Liver (tissue), 9 donors: ENCODE results near the gene B3GNT5. TPM values are rescaled to one million over a fixed set of nuclear protein-coding genes. Genes with fewer than 3 reads are reported as not detected.

Source experiments
- DNase-seq: peaks from one replicate; pipeline ENCODE4 v3.0.0-alpha.2; 2017; ENCODE audit warnings: low spot score
- H3K27ac ChIP-seq, 2 donors: one replicate each; pipeline ENCODE4 v1.7.0; 2013; ENCODE audit warnings: inconsistent platforms in 2 of 2, low read length in 2 of 2, control low read depth in 1 of 2, low read depth in 1 of 2, mild to moderate bottlenecking in 1 of 2
- H3K27me3 ChIP-seq, 4 donors: one replicate each; pipeline versions ENCODE4 v1.6.1 to v1.7.0; 2013; ENCODE audit warnings: low read length in 3 of 4, inconsistent platforms in 1 of 4, mild to moderate bottlenecking in 1 of 4, moderate library complexity in 1 of 4; ENCODE audit not compliant: control insufficient read depth in 4 of 4, insufficient read depth in 4 of 4
- H3K36me3 ChIP-seq, 4 donors: one replicate each; pipeline versions ENCODE4 v1.6.1 to v1.7.0; 2013; ENCODE audit warnings: low read length in 3 of 4, mild to moderate bottlenecking in 3 of 4, low read depth in 1 of 4, moderate library complexity in 1 of 4; ENCODE audit not compliant: control insufficient read depth in 4 of 4, insufficient read depth in 3 of 4
- H3K4me1 ChIP-seq, 4 donors: one replicate each; pipeline versions ENCODE4 v1.6.1 to v1.7.0; 2013; ENCODE audit warnings: low read length in 3 of 4, mild to moderate bottlenecking in 3 of 4, moderate library complexity in 1 of 4; ENCODE audit not compliant: control insufficient read depth in 4 of 4, insufficient read depth in 4 of 4
- H3K4me3 ChIP-seq, 3 donors: one replicate each; pipeline versions ENCODE4 v1.6.1 to v1.7.0; 2013; ENCODE audit warnings: low read length in 3 of 3, control low read depth in 1 of 3, low read depth in 1 of 3, mild to moderate bottlenecking in 1 of 3
- H3K9ac ChIP-seq, 2 donors: one replicate each; pipeline ENCODE4 v1.7.0; 2013; ENCODE audit warnings: low read length in 2 of 2, mild to moderate bottlenecking in 2 of 2, moderate library complexity in 2 of 2, control low read depth in 1 of 2, low read depth in 1 of 2
- H3K9me3 ChIP-seq, 4 donors: one replicate each; pipeline versions ENCODE4 v1.6.1 to v1.7.0; 2013; ENCODE audit warnings: low read length in 3 of 4; ENCODE audit not compliant: control insufficient read depth in 4 of 4
- CTCF ChIP-seq: fragments of 150-350 bp; IDR thresholded peaks from 2 replicates; pipeline ENCODE4 v1.5.1; 2017; ENCODE audit warnings: improper control_type of control experiment, low read depth, low read length; ENCODE audit not compliant: missing input control
- EGR1 ChIP-seq, 2 donors: IDR thresholded peaks; 2 replicates each; pipeline ENCODE4 v1.6.1; 2016 to 2018; ENCODE audit warnings: antibody characterized with exemption in 2 of 2, low read depth in 2 of 2
- FOXA2 ChIP-seq: IDR thresholded peaks from 2 replicates; pipeline ENCODE4 v1.6.1; 2016; ENCODE audit warnings: antibody characterized with exemption
- GABPA ChIP-seq, 2 donors: IDR thresholded peaks in 1 of 2; conservative IDR thresholded peaks in 1 of 2; 2 replicates each; pipeline ENCODE4 v1.6.1; 2016; ENCODE audit warnings: antibody characterized with exemption in 2 of 2, mild to moderate bottlenecking in 1 of 2, moderate library complexity in 1 of 2
- MAX ChIP-seq: IDR thresholded peaks from 2 replicates; pipeline ENCODE4 v1.6.1; 2016; ENCODE audit warnings: antibody characterized with exemption
- REST ChIP-seq: IDR thresholded peaks from 2 replicates; pipeline ENCODE4 v1.6.1; 2016; ENCODE audit warnings: antibody characterized with exemption, mild to moderate bottlenecking
- RXRA ChIP-seq, 2 donors: IDR thresholded peaks; 2 replicates each; pipeline ENCODE4 v1.6.1; 2017 to 2018; ENCODE audit warnings: antibody characterized with exemption in 2 of 2, mild to moderate bottlenecking in 1 of 2
- SP1 ChIP-seq: IDR thresholded peaks from 2 replicates; pipeline ENCODE4 v1.6.1; 2018; ENCODE audit warnings: antibody characterized with exemption, mild to moderate bottlenecking
- ZBTB33 ChIP-seq: IDR thresholded peaks from 2 replicates; pipeline ENCODE4 v1.6.1; 2016; ENCODE audit warnings: antibody characterized with exemption
- WGBS: extraction: QIAGEN DNeasy Blood & Tissue Kit; methylation state at CpG from one replicate; pipeline ENCODE4 v1.1.7; 2013; 5-methylcytosine and 5-hydroxymethylcytosine counted together
- polyA plus RNA-seq, 2 donors: library from polyadenylated mRNA; stranded (reverse) in 1 of 2; unstranded in 1 of 2; fragments of 200-250 nt in 1 of 2; fragments of >200 nt in 1 of 2; fragmentation: Nextera tagmentation in 1 of 2; extraction: Ambion mirVana in 1 of 2; gene quantifications; one replicate each; pipeline versions ENCODE4 v1.2.1 to v1.2.3, GENCODE V29; 2013 to 2015
- total RNA-seq, 2 donors: library from RNA; depleted of rRNA; stranded (reverse); fragments of >200 nt; gene quantifications; one replicate each; pipeline ENCODE4 v1.2.3, GENCODE V29; 2014
- donor health status: healthy.
- donor health status: healthy.
- donor health status: healthy.
- donor health status: healthy.
- donor health status: healthy.

Gene B3GNT5
- total and polyA plus RNA-seq, 4 donors, result 0.22 to 1.8 (median 0.53) TPM

GRCh38 chr3:183281126-183281797, 28.2 kb downstream of the B3GNT5 start:
- DNase-seq, result no peak
- Histone ChIP-seq H3K4me3 (no peak overlapping the region), H3K9me3 (no peaks in the 10 kb centered on the region), H3K4me1 (peaks cover 0 to 2% (median 0%) of the 10 kb centered on the region in 4 donors), H3K27me3 (no peaks in the 10 kb centered on the region), H3K9ac (no peak overlapping the region), H3K36me3 (no peaks in the 10 kb centered on the region), H3K27ac (no peak overlapping the region)
- no peak for TF ChIP-seq CTCF
- TF ChIP-seq GABPA (IDR thresholded peaks at IDR 0.05 in 1 of 2, conservative IDR thresholded peaks at IDR 0.05 in 1 of 2), result no peak
- 80% methylated on average over 8 of the region's 8 CpGs for WGBS

- 80% methylated on average over 2 of the region's 2 CpGs for WGBS
Measured at GRCh38 chr3:183283886-183284285, 30.8 kb downstream of the B3GNT5 start.

More at GRCh38 chr3:183283886-183284285, 30.8 kb downstream of the B3GNT5 start:
- H3K4me1 ChIP-seq, result peaks cover 0 to 2% (median 0%) of the 10 kb centered on the region in 4 donors
- no peaks in the 10 kb centered on the region for H3K9me3 ChIP-seq
- no peak for DNase-seq
- H3K36me3 ChIP-seq, result no peaks in the 10 kb centered on the region
- TF ChIP-seq FOXA2 (no peak), RXRA (IDR thresholded peaks at IDR 0.05) (no peak), REST (no peak), EGR1 (IDR thresholded peaks at IDR 0.05; ENCODE audit: low read depth in 2 of 2) (no peak), ZBTB33 (no peak), SP1 (no peak), GABPA (IDR thresholded peaks at IDR 0.05 in 1 of 2, conservative IDR thresholded peaks at IDR 0.05 in 1 of 2) (no peak), MAX (no peak)
- no peak overlapping the region for H3K4me3 ChIP-seq
- H3K9ac ChIP-seq, result no peak overlapping the region
- peaks cover 0 to 4% (median 0%) of the 10 kb centered on the region in 4 donors for H3K27me3 ChIP-seq
- no peak overlapping the region for H3K27ac ChIP-seq
